ENCODE data around the gene MYO3B.

DNA sequence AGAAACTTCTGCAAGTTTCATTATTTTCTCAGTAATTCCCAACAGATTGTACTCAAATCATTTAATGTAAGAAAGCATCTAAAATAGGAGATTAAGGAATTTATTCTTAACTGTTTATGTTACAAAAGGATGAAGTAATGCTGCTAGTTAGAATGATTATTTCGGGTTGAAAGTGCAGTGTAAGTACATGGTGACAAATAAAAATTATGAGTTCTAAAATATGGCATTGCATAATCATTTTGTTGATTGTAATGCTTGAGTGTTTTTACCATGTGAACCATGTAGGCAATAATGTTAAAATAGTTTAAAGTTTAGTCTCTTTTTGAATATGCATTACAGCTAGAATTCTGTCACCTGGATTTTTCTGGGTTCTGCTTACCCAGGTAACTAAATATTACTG is 388.2 kb downstream of the MYO3B start:
- TF ChIP-seq, protein P1, sequence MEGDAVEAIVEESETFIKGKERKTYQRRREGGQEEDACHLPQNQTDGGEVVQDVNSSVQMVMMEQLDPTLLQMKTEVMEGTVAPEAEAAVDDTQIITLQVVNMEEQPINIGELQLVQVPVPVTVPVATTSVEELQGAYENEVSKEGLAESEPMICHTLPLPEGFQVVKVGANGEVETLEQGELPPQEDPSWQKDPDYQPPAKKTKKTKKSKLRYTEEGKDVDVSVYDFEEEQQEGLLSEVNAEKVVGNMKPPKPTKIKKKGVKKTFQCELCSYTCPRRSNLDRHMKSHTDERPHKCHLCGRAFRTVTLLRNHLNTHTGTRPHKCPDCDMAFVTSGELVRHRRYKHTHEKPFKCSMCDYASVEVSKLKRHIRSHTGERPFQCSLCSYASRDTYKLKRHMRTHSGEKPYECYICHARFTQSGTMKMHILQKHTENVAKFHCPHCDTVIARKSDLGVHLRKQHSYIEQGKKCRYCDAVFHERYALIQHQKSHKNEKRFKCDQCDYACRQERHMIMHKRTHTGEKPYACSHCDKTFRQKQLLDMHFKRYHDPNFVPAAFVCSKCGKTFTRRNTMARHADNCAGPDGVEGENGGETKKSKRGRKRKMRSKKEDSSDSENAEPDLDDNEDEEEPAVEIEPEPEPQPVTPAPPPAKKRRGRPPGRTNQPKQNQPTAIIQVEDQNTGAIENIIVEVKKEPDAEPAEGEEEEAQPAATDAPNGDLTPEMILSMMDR (IDR thresholded peaks at IDR 0.05) = no peak
- no peak for TF ChIP-seq ZFX (IDR thresholded peaks at IDR 0.05; ENCODE audit: borderline replicate concordance)
